Ovary (tissue), 3 donors: Measurements from ENCODE around the gene MSL3B.

Experiments used
- EP300 ChIP-seq: sonication (generic); formaldehyde crosslinking; IDR thresholded peaks from one replicate; pipeline ENCODE4 v1.6.1; 2017; ENCODE audit warnings: antibody characterized with exemption
- POLR2A ChIP-seq: fragments of 450-650 bp; IDR thresholded peaks from one replicate; pipeline ENCODE4 v1.6.1; 2017; ENCODE audit warnings: antibody characterized with exemption, mild to moderate bottlenecking, moderate library complexity
- TF ChIP-seq, protein P1 (sequence below), 3 donors: fragments of 450-650 bp in 2 of 3; fragments of 200-600 bp in 1 of 3; IDR thresholded peaks; one replicate each; pipeline versions ENCODE4 v1.5.1 to v1.8.0; 2016 to 2022; ENCODE audit warnings: antibody characterized with exemption in 3 of 3, mild to moderate bottlenecking in 1 of 3
- donor health status: DM: no; HTN: no; CAD: no.

- TF ChIP-seq, protein P1, sequence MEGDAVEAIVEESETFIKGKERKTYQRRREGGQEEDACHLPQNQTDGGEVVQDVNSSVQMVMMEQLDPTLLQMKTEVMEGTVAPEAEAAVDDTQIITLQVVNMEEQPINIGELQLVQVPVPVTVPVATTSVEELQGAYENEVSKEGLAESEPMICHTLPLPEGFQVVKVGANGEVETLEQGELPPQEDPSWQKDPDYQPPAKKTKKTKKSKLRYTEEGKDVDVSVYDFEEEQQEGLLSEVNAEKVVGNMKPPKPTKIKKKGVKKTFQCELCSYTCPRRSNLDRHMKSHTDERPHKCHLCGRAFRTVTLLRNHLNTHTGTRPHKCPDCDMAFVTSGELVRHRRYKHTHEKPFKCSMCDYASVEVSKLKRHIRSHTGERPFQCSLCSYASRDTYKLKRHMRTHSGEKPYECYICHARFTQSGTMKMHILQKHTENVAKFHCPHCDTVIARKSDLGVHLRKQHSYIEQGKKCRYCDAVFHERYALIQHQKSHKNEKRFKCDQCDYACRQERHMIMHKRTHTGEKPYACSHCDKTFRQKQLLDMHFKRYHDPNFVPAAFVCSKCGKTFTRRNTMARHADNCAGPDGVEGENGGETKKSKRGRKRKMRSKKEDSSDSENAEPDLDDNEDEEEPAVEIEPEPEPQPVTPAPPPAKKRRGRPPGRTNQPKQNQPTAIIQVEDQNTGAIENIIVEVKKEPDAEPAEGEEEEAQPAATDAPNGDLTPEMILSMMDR (IDR thresholded peaks at IDR 0.05) = no peak
- TF ChIP-seq POLR2A = no peak
- no peak for TF ChIP-seq EP300
These were observed 24.6 kb upstream of the MSL3B start for GRCh38 chr2:233892793-233893192.
